HT-29 (cell line): ENCODE measurements around the gene FSTL4. TPM values are rescaled to one million over a fixed set of nuclear protein-coding genes. Genes with fewer than 3 reads are reported as not detected.

Experiments used
- DNase-seq: peaks from one replicate; pipeline ENCODE4 v3.0.0-alpha.2; 2015; ENCODE audit warnings: low spot score
- total RNA-seq: library from RNA; depleted of rRNA; stranded (reverse); fragments of >200 nt; shearing (Covaris generic); gene quantifications from 2 replicates; pipeline ENCODE4 v1.2.3, GENCODE V29; 2014

Gene FSTL4
- total RNA-seq, 1 experiment from 2014 or later: 0.33 TPM

DNA sequence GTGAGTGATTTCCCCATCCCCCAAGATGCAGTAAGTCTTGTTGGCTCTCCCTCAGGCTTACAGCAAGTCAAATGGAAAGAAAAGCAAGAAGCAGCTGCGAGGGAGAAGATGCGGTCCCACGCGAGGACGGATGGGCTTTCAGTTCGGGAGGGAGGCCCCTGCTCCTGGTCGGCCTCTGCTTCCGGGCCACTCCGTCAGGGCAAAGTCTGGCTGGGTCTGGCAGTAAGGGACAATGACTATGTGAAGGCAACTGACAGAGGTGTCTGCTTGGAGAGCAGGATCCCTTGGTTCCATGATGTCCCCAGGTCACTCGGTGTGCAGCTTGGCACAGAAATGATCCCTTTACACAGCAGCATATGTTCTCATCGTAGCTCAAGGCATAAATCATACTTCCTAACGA, 413.8 kb downstream of the FSTL4 start:
- DNase-seq: no peak

DNA sequence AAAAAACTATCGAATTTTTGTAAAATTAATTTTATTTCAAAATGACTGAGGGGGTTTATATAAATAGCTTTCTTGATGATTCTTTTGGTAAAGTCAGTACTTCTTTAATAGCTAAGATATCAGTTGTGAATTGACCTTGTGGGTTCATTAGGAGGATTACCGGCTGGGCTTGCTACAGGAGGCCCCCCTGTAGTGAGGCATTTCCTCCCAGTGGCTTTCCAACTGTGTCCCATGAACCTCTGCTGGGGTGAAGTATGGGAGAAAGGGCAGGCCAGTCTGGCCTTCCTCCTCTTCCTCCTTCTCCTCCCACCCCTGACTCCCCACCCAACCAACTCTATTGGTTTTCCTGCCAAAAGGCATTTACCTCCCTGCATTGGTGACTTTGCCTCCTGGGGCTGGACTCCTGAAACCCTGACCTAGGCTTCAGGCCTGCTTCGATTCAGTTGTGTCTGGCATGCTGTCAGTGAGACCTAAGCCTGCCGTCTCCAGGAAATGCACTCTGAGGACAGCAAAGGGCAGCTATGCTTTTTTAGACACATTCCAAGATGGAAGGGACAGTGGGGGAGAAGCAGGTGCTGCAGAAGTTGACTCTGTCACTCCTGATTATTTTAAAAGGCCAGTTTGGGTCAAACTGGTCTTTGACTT, 415.8 kb downstream of the FSTL4 start:
- no peak for DNase-seq

DNA sequence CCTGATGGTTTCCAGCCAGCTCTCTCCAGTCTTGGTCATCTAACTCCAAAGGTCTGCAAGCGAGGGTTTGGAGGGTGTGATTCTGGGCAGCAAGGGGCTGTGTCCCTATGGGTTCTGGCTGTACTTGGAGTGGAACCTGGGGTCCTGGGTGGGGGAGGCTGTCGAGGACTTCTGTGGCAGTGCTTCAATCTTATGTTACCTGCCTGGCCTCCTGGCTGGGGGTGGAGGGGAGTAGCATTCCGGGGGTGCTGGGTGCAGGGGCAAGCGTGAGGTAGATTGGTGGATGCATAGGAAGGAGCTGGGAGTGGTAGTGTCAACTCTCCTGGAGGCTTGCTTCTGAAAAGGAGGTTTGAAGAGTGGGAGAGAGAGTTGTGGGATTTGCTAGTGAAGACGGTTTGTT, 417.1 kb downstream of the FSTL4 start:
- no peak for DNase-seq

DNA sequence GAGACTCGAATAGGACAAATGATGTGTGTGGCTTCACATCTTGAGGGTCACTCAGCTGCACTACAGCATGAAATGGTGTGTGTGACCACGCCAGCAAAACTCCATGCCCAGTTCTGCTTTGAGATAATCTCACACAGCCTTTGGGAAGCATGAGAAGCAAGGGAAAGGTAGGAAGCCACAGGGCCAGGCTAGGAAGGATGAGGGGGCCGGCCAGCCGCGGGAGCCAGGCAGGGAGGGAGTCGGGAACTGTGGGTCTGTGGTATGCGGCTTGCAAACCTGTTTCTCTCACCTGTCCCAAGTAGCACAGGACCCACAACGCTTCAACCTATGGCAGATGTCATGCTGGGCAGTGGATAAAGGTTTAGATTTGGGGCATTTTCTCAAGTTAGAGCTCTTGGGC, 418.5 kb downstream of the FSTL4 start:
- DNase-seq: no peak

DNA sequence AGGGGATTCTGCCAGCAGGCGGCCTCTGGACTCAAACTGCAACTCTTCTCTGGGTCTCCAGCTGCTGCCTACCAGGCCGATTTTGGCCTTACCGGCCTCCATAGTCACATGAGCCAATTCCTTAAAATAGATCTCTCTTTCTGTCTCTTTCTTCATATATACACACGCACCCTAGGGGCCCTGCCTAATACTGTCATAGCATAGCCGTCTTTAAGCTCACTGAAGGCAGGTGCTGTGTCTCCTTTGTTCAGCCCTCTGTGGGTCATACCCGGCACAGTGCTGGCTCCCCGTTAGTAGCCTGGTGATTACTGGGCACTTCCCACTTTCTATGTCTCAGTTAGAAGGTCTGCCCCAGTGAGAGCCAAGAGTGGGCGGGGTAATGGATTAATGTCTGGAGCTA, 419.6 kb downstream of the FSTL4 start:
- DNase-seq: no peak

DNA sequence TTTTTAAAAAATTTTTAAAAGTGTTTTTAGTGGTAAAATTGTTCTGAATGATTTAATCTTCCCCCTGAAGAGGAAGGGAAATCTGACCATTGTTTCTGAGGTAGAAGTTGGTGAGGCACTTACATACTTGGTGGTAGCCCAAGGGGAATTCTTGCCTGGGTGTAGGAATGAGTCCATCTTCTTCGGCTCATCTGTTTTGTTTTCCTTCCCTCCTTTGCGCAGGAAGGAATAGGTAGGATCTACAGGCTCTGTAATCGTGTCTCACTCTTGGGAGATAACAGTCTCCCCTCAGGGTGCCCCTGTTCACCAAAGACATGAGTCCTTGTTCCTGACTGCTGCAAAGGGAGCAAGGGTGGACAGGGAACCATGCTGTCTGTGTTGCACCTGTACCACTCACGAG, 422.5 kb downstream of the FSTL4 start:
- DNase-seq: no peak

DNA sequence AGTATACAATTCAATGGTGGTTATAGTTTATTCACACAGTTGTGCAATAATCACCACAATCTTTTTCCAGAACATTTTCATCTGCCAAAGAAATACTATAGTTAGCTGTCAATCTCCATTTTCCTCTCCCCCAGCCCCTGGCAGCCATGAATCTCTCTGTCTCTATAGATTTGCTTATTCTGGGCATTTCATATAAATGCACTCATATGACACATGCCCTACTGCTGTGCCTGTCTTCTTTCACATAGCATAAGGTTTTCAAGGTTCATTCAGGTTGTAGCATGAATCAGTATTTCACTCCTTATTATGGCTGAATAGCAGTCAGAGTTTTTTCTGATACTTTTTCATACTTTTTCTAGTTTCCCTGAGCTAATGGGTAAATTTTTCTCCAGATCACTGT, 432.9 kb downstream of the FSTL4 start:
- no peak for DNase-seq

DNA sequence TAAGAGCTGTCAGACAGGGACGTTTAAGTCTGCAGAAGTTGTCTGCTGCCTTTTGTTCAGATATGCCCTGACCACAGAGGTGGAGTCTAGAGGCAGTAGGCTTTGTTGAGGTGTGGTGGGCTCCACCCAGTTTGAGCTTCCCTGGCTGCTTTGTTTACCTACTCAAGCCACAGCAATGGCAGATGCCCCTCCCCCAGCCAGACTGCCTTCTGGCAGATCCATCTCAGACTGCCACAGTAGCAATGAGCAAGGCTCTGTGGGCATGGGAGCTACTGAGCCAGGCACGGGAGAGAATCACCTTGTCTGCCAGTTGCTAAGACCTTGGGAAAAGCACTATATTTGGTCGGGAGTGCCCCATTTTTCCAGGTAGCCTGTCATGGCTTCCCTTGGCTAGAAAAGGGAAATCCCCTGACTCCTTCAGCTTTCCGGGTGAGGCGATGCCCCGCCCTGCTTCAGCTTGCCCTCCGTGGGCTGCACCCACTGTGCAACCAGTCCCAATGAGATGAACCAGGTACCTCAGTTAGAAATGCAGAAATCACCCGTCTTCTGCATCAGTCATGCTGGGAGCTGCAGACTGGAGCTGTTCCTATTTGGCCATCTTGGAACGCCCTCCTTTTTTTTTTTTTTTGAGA, 441.5 kb downstream of the FSTL4 start:
- peak; percentile 79 for DNase-seq

DNA sequence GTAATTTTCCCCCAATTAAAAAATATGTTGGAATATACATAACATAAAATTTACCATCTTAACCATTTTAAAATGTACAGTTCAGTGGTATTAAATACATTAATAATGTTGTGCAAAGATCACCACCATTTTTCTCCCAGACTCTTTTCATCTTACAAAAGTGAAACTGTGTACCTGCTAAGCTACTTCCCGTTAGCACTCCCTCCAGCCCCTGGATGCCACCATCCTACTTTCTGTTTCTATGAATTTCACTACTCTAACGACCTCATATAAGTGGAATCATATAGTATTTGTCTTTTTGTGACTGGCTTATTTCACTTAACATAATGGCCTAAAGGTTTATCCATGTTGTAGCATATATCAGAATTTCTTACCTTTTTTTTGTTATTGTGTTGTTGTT, 447.6 kb downstream of the FSTL4 start:
- DNase-seq: no peak

DNA sequence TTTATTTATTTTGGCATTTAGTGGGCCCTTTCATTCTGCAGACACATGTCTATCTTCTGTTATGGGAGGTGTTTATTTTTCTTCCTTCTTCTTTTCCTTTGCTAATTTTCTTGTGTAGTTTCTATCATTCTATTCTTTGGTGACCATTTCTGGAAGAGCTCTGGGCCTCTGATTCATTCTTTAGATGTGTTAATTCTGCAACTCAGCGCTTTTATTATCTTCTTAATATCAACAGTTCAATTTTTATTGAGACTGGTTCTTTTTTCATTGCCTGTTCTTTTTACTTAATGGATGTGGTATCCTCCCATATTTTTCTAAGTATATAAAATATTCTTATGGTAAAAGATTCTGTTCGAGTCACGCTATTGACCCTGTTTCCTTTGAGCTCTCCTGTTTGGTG, 448.5 kb downstream of the FSTL4 start:
- no peak for DNase-seq

DNA sequence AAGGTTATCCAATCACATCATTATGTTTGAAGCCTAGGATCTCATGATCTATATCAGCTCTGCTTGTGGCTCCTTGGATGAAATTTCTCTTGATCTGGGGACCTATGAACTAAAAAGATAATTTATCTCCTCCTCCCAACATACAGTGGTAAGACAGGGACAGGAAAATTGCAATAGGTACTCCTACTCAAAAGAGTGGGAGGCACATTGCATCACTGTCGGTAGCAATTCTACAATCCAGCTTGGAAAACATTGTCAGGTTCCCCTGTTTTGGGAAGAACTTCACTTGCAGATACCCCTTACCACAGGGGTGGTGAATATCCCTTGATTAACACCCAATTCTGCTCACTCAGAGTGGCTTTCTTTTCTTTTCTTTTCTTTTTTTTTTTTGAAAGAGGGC, 452.8 kb downstream of the FSTL4 start:
- DNase-seq: no peak

DNA sequence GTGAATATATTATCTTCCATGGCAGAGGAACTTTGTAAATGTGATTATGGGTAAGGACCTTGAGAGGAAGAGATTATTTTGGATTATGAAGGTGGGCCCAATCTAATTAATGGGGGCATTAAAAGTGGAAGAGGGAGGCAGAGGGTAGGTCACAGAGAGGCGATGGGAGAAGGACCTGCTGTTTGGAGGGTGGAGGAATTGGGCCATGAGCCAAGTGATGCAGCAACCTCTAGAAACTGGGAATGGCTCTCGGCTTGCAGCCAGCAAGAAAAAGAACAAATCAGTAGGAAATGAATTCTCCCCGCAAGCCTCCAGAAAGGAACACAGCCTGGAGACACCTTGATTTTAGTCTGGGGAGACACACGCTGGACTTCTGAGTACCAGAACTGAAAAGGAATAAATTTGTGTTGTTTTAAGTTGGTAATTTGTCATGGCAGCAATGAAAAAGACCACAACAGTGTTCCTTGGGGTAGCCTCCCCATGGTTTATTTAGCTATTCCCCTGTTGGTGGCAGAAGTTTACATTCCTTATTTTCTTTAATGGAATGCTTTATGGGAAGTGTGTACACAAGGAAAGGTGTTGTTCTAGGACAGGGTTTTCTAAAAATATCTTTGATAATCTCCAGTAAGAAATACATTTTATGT, 456.9 kb downstream of the FSTL4 start:
- peak; percentile 6 for DNase-seq

DNA sequence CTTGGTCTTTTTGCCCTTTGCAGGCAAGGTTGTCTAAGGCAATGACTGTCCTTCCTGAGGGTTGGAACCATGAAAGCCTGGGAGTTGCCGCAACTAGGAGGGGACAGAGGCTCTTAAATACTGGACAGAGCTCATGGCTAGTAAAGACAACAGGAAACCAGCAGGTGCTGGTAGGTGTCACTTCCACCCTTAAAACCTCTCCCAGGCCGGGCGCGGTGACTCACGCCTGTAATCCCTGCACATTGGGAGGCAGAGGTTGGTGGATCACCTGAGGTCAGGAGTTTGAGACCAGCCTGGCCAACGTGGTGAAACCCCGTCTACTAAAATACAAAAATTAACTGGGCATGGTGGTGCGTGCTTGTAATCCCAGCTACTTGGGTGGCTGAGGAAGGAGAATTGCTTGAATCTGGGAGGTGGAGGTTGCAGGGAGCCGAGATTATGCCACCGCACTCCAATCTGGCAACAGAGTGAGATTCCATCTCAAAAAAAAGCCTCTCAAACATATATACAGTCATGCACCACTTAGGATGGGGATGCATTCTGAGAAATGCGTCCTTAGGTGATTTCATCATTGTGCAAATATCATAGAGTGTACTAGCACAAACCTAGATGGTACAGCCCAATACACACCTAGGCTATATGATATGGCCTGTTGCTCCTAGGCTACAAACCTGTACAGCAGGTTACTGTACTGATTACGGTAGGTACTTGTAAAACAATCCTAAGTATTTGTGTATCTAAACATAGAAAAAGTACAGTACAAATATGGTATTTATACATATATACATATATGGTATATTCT, 457.9 kb downstream of the FSTL4 start:
- no peak for DNase-seq

DNA sequence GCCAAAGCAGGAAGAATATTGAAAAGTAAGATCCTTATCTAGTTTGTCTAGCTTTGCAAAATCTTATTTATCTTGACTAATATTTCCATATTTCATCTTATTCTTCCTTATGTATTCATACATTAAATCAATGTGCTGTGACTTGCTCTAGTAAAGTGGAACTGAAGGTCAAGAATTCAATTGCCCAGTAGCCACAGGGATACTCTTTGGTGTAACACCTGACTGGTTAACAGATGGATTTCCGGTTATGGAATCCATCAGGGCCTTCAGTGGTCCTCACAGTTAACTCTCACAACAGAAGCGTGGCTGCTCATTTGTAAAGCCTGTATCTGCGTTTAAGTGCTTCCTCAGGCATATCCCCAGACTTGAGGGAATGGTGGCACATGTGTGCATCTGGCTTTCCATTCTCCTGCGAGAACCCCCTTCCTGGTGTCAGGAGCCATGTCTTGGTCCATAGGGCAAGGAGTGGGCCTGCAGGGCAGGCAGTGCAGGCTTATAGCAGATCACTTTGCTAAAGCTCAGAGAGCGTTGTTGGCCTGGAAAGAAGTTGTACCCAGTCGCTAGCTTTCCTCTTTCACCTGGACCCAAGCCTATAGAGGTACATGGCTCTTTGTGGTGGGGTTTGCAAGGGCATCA, 461.3 kb downstream of the FSTL4 start:
- DNase-seq: no peak

DNA sequence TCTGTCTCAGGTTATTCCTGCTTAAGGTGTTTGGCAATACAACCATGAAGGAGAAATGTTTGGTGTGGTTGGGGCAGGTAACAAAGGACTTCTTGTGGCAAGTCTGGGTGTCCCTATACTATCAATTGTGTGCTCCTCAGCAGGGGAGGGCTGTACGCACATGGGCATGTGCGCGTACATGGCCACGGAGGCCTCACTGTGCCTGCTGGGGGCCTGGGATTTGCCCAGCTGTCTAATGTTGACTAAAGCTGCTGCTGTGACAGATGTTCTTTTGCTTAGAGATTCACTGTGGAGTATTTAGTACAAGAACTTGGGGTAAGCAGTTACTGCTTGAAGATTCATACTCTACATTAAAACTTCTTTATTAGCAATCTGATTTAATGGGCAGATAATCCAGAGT, 463.0 kb downstream of the FSTL4 start:
- DNase-seq: no peak

DNA sequence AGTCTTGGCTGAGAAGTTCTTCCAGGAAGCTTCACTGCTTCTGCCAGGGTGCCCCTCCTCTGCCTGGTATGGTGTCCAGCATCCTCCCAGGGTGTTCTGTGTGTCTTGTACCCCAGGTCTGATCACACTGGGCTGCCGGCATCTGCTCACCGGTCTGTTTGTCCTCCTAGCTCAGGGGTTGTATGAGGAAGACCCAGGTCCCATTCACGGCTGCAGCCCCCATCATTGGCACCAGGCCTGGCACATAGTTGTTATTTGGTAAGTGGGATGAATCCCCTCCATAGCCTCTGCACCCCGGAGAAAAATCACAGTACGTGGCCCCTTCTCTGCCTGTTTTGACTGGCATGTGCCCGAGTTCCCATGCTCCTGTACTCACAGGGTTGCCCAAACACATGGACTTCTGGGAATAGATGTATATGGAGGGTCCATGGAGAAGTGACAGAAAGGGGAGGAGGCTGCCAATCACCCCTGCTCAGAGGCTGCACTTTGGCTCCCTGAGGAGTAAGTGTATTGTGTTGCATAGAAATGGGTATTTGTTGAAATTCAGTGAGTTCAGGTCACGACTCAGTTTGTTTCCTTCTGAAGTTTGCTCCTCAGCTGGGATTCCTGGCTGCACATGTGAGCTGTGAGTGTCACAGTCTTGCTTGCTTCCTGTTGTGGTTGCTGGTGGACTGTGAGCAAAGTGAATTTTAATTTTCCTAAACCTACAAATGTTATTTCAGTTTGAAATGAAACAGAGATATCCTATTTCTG, 464.4 kb downstream of the FSTL4 start:
- DNase-seq: no peak

DNA sequence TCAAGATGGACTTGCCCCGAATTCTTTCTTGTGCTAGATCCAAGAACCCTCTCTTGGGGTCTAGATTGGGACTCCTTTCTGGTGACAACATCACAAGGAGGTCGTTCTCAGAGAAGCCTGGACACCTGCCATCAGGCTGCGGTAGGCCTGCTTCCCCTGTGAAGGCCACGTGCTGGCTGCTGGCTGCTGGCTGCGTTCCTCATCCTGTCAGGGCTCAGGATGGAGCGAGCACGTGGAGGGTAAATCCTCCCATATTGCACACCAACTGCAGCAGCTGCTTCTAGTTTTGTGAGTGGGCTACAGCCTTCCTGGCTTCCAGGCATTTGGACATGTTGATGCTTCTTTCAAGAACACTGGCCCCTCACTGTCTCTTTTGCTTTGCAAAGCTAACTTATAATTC, 464.9 kb downstream of the FSTL4 start:
- DNase-seq: no peak
